Endometrial microvascular endothelial cells (primary cell): ENCODE data around the gene UHRF2. TPM values are rescaled to one million over a fixed set of nuclear protein-coding genes. Genes with fewer than 3 reads are reported as not detected.
"Not testable (repeated sequence)": the region's sequence is repeated elsewhere in the genome, so short reads cannot be mapped to it uniquely, and the experiment has no call there.

Source experiments
- in situ Hi-C: cut with HindIII; loops from 2 replicates; pipeline ENCODE4 v1.10.0; 2017; ENCODE audit warnings: low sequenced_read_pairs, low pct_unique_long_range_greater_than_20kb; ENCODE audit errors: inconsistent ontology term
- total RNA-seq: library from RNA; depleted of rRNA; stranded (reverse); fragments of >200 nt; gene quantifications from one replicate; pipeline ENCODE4 v1.2.3, GENCODE V29; 2015; ENCODE audit errors: inconsistent ontology term

UHRF2 gene
- total RNA-seq, 1 donor from 2014 or later = 68.3 TPM

DNA sequence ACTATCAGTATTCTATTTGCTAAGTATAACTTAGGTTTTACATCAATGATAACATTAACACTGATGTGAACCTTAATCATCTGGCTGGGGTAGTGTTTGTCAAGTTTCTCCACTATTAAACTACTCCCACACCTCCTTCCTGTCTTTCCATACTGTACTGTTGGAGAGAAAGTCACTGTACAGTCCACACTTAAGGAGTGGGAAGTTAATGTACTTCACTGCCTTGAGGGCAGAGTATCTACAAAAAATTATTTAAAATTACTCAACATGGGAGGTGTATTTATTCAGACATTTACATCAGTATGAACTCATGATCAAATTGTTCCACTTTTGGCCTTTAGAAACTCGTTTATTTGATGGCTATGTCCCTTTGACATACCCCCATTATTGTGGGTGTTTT is 11.9 kb downstream of the UHRF2 start:
- in situ Hi-C loops = no loop called here

DNA sequence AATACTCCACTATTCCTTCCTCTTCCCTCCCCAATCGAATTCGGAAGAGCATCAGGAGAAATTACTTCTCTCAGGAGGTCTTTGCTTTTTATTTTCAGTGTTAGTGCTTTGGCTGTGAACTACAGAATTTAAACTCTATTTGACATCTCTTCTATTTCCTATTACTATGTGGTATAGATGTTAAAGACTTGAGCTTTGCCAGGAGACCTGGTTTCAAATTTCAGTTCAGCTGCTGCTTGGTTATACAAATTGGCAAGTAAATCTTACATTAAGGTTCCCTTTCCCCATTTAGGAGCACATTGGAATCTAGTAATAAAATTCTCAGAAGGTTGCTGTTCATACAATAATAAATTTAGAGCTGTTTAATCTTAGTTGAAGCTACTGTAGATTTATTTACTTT is 13.1 kb downstream of the UHRF2 start:
- in situ Hi-C loops = no loop called here

DNA sequence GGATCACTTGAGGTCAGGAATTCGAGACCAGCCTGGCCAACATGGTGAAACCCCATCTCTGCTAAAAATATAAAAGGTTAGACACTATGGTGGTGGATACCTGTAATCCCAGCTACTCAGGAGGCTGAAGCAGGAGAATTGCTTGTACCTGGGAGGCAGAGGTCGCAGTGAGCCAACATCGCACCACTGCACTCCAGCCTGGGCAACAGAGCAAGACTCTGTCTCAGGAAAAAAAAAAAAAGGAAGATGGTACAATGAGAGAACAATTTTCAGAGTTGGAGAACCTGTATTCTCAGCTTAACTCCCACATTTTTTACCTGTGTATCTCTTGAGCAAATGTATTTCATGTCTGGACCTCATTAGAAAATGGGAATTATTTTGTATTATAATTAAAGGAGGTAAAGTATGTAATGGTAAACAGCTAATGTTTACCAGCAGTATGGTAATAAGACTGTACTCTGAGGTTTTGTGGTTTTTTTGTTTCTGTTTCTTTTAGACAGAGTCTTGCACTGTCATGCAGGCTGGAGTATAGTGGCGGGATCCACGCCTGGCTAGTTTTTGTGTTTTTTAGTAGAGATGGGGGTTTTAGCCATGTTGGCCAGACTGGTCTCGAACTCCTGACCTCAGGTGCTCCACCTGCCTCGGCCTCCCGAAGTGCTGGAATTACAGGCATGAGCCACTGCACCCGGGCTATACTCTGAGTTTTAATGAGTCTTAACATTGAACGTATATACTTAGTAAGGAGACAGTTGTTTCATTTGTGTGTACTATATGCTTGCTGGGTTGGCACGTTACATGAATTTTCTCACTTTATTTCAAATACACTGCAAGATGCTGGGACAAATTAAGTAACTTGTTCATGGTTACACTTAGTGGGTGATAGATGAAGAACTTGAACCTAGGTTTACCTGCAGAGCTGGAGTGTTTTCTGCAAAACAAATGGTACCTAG is 16.2 kb downstream of the UHRF2 start:
- in situ Hi-C loops = no loop called here

DNA sequence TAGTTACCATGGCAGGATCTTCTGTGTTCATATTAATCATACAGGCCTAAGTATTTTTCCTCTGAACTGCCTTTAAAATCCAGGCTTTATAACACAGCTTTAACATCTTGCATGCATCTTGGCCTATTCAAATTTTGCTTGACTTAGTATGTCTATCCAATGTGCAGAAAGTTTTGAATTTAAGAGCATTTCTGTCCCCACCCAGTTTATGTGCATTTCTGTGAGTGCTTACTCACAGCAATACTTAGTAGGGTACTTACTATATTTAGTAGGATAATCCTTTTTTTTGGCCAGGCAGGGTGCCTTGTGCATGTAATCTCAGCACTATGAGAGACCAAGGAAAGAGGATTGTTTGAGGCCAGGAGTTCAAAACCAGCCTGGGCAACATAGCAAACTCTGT is 18.0 kb downstream of the UHRF2 start:
- in situ Hi-C loops = loop anchor here (10.0 kb wide), 1 partner anchor 154 kb away; no protein-coding TSS in a partner anchor

DNA sequence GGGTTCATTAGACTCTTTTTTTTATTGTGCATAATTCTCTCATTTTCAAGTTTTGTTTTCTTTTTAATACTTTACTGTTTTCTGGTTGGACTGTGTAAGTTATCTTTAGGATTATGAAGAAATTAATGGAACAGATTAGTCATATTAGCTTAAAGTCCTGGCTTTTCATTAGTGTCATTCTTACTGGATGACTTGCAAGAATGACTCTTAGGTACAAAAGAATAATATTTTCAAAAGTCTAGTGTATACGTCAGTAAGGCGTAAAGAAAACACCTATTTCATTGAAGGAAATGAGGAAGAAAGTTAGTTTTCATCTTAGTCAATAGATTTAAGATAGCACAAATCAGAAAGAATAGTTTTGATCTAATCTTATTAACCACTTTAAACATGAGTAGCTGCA is 20.4 kb downstream of the UHRF2 start:
- in situ Hi-C loops = loop anchor here (10.0 kb wide), 1 partner anchor 151 kb away; no protein-coding TSS in a partner anchor

DNA sequence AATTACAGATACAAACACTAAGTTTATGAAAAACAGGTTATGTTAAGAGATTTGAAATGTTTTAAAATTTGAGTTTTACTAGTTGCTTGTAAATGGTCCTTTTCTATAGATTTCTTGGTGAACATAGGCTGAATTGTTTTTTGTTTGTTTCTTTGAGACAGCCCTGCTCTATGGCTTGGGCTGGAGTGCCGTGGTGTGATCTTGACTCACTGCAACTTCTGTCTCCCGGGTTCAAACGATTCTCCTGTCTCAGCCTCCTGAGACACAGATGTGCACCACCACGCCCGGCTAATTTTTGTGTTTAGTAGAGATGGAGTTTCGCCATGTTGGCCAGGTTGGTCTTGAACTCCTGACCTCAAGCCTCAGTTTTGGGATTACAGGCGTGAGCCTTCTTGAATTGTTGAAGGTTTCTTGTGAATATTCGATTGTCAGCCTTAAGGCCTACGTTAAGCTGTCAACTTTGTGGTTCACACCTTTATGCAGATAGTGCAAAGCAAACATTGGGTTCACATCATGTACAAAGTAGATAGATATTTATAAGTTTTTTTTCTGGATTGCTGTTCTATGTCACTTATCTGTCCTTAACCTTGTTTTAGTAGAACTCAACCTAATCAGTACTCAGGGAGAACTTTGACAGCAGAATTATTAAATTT is 26.2 kb downstream of the UHRF2 start:
- in situ Hi-C loops = loop anchor here (10.0 kb wide), 1 partner anchor 146 kb away; no protein-coding TSS in a partner anchor

DNA sequence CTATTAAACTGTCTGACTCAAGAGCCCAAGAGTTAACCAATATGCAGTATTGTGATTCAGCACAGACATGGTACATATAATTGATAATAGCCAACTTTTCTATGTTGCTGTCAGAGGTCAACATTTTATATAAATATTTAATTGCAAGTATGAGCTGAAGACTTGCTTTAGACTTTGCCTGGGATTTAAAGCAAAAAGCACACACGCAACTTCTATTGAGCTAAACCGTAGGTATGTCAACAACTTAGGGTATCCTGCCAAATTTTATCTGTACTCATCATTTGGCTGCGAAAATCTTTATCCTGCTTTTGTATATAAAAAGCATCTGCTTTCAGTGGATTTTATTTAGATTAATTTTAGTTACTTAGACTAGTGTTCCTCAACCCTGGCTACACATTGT is 27.4 kb downstream of the UHRF2 start:
- in situ Hi-C loops = no loop called here

DNA sequence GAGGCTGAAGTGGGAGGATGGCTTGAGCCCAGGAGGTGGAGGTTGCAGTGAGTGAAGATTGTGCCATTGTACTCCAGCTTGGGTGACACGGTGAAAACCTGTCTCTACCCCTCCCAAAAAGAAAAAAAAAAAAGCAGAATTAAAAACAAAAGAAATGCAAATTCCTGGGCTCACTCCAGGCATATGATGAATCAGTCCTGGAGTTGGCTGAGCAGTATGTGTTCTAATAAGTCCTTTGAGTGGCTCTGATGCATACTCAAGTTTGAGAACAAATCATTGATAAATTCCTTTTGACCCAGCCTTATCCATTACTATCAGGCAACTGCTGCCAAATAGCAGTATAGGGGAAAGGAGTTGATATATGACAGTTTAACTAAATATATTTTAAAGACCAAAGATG is 28.3 kb downstream of the UHRF2 start:
- in situ Hi-C loops = no loop called here

DNA sequence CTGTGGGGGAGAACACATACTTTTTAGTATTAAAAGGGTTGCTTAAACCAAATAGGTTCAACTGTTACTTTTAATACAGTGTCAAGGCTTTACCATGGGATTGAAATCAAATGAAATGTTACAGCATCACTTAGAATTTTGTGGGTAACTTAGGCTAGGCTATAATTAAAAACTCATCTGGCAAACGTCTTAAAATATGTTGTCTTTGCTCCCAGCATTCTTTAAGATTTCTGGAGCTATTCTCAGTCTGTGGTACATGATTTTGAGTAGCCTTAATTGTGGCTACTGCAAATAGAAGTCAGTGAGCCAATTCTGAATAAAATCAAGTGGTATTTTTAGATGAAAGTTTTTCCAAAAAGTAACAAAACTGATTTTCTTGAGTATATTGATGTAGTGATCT is 30.7 kb downstream of the UHRF2 start:
- in situ Hi-C loops = no loop called here

DNA sequence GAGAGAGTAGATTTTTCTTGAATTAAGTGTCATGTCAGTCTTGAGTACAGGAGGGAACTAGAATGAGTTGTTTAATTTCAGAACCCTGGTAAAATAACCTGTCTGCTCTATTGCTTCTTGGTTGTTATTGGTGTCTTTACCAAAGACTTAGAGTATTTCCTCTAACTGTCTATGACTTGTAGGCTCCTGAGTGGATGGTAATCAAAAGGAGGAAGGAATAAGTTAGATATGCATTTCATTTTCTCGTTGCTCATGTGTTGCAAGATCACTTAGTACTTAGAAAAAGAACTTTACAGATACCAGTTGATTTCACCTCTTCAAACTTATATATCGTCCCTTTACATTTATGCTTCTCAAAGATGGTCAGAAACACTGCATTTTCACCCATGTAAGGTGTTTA is 31.1 kb downstream of the UHRF2 start:
- in situ Hi-C loops = no loop called here

DNA sequence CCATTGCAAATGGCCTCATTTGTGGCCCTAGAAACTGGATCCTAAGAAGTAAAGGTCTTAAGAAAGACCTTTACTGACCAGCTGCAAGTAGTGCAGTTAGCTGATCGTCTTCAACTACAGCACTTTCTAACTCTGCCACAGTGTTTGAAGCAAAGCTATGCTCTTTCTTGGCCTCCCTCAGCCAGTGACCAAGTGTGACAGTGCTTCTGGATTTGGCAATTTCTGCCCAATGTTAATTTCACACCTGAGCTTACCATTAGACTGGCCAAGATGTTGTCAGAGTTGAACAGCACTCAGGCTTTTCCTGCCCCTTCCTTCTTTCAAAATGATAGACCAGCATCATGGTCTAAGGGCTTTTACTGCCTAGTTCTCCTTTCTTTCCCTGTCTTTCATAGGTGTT is 36.1 kb downstream of the UHRF2 start:
- in situ Hi-C loops = no loop called here

DNA sequence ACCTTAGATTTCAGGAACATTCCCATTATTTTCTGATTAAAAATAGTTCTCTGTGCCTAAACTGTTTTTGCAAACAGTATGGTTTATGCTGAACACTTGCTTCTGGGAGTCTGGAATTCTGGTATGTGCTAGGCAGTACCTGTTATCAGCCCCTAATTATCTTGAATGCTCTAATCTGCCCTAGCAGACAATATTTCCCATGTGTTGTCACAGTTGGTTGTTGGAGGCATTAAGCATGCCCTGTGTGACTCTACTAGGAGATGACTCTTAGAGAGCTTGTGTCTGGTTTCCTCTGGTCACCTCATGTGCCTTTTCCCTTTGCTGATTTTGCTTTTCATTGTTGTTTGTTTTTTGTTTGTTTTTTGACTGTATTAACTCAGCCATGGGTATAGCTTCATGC is 36.6 kb downstream of the UHRF2 start:
- in situ Hi-C loops = no loop called here

DNA sequence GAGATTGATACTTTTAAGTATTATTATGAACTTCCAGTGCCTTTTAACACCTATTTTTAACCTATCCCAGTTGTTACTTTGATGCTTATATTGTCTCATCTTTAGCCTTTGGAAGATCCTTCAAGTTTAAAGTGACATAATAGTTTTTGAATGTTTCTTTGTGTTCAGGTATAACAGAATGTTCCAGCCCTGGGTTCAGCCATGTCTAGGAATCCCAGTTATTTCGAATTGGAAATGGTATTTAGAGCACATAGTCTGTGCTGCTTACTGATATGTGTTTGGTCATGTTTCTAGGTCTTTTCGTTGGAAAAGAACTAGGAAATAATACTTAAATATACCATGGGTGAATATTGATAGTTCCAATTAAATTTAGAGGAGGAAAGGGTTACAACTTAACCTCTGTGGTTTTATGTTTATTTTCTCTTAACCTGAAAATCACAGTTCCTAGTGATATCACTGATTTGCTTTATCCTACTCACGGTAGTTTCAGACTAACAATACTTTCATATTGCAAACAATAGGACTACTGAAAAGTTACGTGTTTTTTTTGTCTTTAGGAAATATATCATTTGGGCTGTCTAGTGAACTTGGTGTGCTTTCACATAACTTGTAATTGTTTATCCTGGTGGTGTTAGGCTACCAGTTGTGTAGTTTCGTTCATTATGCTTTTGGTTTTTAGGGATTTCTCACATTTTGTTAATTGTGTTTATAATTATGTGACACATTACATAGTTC is 37.8 kb downstream of the UHRF2 start:
- in situ Hi-C loops = no loop called here

DNA sequence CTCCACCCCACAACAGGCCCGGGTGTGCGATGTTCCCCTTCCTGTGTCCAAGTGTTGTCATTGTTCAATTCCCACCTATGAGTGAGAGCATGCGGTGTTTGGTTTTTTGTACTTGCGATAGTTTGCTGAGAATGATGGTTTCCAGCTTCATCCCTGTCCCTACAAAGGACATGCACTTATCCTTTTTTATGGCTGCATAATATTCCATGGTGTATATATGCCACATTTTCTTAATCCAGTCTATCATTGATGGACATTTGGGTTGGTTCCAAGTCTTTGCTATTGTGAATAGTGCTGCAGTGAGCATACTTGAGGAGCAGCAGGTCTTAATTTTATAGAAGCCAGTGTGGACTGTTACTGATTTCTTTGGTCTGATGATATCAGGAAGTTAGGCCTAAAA is 42.3 kb downstream of the UHRF2 start:
- in situ Hi-C loops = not testable (repeated sequence)

DNA sequence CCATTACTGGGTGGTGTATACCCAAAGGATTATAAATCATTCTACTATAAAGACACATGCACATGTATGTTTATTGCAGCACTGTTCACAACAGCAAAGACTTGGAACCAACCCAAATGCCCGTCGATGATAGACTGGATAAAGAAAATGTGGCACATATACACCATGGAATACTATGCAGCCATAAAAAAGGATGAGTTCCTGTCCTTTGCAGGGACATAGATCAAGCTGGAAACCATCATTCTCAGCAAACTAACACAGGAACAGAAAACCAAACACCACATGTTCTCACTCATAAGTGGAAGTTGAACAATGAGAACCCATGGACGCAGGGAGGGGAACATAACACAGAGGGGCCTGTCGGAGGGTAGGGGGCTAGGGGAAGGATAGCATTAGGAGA is 45.7 kb downstream of the UHRF2 start:
- in situ Hi-C loops = not testable (repeated sequence)

DNA sequence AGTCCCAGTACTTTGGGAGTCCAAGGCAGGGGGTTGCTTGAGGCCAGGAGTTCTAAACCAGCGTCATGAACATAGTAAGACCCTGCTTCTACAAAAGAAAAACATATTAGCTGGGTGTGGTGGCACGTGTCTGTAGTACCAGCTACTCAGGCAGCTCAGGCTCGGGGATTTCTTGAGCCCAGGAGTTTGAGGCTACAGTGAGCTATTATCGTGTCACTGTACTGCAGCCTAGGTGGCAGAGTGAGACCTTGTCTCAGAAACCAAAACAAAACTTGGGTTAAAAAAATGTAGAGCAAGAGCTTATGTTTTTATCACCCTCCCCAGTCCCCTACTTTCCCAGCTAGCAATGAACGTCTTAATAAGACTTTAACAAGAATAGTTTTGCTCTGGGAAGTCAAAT is 46.7 kb downstream of the UHRF2 start:
- in situ Hi-C loops = no loop called here

DNA sequence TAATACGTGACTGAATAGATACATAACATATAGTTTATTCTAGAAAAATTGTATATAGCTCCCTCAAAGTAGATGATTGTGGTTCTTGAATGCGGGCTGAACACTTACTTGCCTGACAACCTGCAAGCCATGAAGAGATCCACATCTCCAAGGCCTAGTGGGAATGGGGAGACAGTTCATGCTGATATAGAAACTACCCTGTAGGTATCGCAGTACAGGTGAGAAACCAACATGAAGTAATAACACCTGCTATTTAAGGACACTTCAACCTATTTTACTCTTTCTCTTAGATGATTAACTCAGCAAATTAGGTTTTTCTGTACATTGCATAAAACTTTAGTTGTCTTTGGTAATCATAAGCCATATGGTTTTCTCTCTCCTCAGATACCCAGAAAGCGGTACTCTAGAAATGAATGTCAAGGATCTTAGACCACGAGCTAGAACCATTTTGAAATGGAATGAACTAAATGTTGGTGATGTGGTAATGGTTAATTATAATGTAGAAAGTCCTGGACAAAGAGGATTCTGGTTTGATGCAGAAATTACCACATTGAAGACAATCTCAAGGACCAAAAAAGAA is 47.3 kb downstream of the UHRF2 start:
- in situ Hi-C loops = no loop called here

DNA sequence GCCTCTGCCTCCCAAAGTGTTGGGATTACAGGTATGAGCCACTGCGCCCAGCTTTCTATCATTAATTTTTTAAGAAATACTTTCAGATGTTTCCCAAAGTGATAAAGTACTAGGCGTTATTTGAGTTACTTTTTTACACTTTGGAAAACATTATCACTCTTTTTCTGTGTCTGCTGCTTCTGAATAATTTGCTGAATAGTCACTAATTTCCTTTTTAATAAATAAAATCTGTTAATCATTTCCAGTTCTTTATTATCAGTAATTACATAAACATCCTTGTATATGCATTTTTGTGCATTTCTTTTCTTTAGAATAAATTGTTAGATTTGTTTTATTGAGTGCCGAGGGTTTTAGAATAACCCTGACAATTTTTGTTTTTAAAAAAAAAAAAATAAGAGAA is 48.6 kb downstream of the UHRF2 start:
- in situ Hi-C loops = no loop called here

DNA sequence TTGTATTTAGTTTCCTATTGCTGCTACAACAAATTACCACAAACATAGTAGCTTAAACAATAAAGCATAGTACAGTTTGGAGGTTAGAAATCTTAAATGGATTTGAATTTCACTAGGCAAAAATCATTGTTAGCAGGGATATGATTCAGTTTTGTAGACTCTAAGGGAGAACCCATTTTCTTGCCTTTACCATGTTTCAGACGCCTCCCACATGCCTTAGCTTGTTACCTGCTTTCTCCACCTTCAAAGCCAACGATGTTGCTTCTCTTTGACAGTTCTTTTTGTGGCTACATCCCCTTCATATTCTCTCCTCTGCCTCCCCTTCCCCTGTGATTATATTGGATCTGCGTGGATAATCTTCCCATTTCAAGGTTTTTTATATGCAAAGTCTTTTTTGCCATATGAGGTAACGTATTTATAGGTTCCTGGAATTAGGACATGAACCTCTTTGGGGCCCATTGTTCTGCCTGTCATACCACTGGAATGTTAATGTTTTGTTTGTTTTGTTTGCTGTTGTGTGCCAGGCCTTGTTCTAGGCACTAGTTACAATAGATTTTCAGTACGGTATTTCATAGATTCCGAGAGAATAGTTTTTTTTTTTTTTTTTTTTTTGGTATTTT is 54.1 kb downstream of the UHRF2 start:
- in situ Hi-C loops = no loop called here
